Thoracic aorta (tissue), 2 donors: ENCODE data around the gene ZNF670. TPM values are rescaled to one million over a fixed set of nuclear protein-coding genes. Genes with fewer than 3 reads are reported as not detected.

Experiments used
- ATAC-seq: fragments of 150-250 bp; one replicate; pipeline ENCODE4 v1.8.0; 2017; ENCODE audit warnings: low read depth; ENCODE audit not compliant: insufficient number of reproducible peaks, low FRiP score
- DNase-seq: peaks from one replicate; pipeline ENCODE4 v3.0.0-alpha.2; 2020; ENCODE audit warnings: low spot score
- H3K27ac ChIP-seq, 2 donors: fragments of 200-600 bp; sonication (generic); 1 replicate in 1 of 2; 2 replicates in 1 of 2; pipeline ENCODE4 v1.5.1; 2016; ENCODE audit warnings: mild to moderate bottlenecking in 2 of 2, moderate library complexity in 2 of 2
- H3K27me3 ChIP-seq: fragments of 200-600 bp; sonication (generic); replicated peaks from 2 replicates; pipeline ENCODE4 v1.6.0; 2016; ENCODE audit warnings: mild to moderate bottlenecking; ENCODE audit not compliant: insufficient read depth
- H3K36me3 ChIP-seq: fragments of 200-600 bp; sonication (generic); one replicate; pipeline ENCODE4 v1.5.1; 2016
- H3K4me1 ChIP-seq, 2 donors: fragments of 200-600 bp; sonication (generic); 1 replicate in 1 of 2; 2 replicates in 1 of 2; pipeline versions ENCODE4 v1.5.1 to v1.6.0; 2016; ENCODE audit warnings: low read depth in 2 of 2, mild to moderate bottlenecking in 1 of 2; ENCODE audit not compliant: control insufficient read depth in 1 of 2
- H3K4me3 ChIP-seq: fragments of 200-600 bp; sonication (generic); 2 replicates; pipeline ENCODE4 v1.5.1; 2016; ENCODE audit warnings: mild to moderate bottlenecking
- H3K9me3 ChIP-seq: fragments of 200-600 bp; sonication (generic); 2 replicates; pipeline ENCODE4 v1.5.1; 2016
- CTCF ChIP-seq: fragments of 200-600 bp; sonication (generic); IDR thresholded peaks from one replicate; pipeline ENCODE4 v1.5.1; 2019; ENCODE audit warnings: antibody characterized with exemption
- total RNA-seq, 2 donors: library from RNA; depleted of rRNA; stranded (reverse); fragments of >200 nt; gene quantifications; one replicate each; pipeline versions ENCODE4 v1.1.0 to v1.2.3, GENCODE V29; 2016

ZNF670 gene
- total RNA-seq, 2 donors from 2014 or later: 1.1 to 5.2 TPM

DNA sequence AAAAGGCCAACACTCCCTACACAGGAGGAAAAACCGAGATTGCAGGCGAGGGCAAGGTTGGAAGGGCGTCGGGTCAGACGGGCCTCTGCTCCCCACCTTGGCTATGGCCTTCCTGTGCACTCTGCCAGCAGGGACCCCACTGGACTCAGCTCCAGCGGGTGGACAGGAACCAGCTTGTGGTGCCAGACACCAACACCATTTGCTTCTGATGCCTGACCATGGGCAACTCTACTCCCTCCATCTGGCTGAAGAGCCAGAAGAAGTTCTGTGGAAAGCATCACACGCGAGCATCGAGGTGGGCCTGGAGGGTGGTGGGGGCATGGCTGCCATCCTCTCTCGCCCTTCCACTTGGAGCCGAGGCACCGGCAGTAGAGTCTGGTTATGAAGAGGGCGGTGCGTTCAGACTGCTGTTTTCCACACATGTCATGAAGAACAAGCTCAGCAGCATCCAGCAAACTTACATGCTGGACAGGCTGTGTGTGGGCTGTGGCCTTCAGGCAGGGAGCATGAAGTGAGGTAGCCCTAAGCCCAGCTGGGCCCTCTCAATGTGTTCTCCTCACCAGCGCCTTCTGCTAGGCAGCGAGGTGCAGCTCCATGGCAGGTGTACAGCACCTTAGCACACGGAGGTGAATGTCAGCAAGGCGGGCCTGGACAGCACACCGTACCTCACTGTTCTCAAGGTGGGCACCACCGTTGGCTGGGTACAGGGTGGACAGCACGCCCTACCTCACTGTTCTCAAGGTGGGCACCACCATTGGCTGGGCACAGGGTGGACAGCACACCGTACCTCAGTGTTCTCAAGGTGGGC is 41.2 kb upstream of the ZNF670 start:
- TF ChIP-seq CTCF: no peak
- Histone ChIP-seq H3K4me3 (no peak overlapping the region), H3K27ac (no peak overlapping the region), H3K27me3 (no peaks in the 10 kb centered on the region), H3K4me1 (no peaks in the 10 kb centered on the region), H3K36me3 (no peaks in the 10 kb centered on the region), H3K9me3 (no peaks in the 10 kb centered on the region)
- ATAC-seq: no peak
- no peak for DNase-seq

- Histone ChIP-seq H3K4me1 (no peaks in the 10 kb centered on the region), H3K4me3 (no peak overlapping the region), H3K27me3 (no peaks in the 10 kb centered on the region), H3K9me3 (no peaks in the 10 kb centered on the region), H3K36me3 (no peaks in the 10 kb centered on the region), H3K27ac (no peak overlapping the region)
- DNase-seq (no peak), ATAC-seq (no peak)
- no peak for TF ChIP-seq CTCF
Measured at GRCh38 chr1:247118946-247119446, 40.4 kb upstream of the ZNF670 start.

GRCh38 chr1:247115545-247115944 is 36.9 kb upstream of the ZNF670 start:
- DNase-seq (no peak), ATAC-seq (no peak)
- H3K9me3 ChIP-seq: no peaks in the 10 kb centered on the region
- no peaks in the 10 kb centered on the region for H3K36me3 ChIP-seq
- H3K4me3 ChIP-seq: no peak overlapping the region
- peaks cover 3 to 13% of the 10 kb centered on the region in 2 donors for H3K4me1 ChIP-seq
- no peak overlapping the region for H3K27ac ChIP-seq
- H3K27me3 ChIP-seq: no peaks in the 10 kb centered on the region
- TF ChIP-seq CTCF: no peak

GRCh38 chr1:247115141-247115510 is 36.5 kb upstream of the ZNF670 start:
- DNase-seq (no peak), ATAC-seq (no peak)
- Histone ChIP-seq H3K27ac (no peak overlapping the region), H3K27me3 (no peaks in the 10 kb centered on the region), H3K36me3 (no peaks in the 10 kb centered on the region), H3K9me3 (no peaks in the 10 kb centered on the region), H3K4me3 (no peak overlapping the region), H3K4me1 (peaks cover 3 to 15% of the 10 kb centered on the region in 2 donors)
- TF ChIP-seq CTCF: no peak

GRCh38 chr1:247114351-247115140 is 35.9 kb upstream of the ZNF670 start:
- H3K4me1 ChIP-seq: peaks cover 3 to 15% of the 10 kb centered on the region in 2 donors
- H3K36me3 ChIP-seq: no peaks in the 10 kb centered on the region
- no peak for TF ChIP-seq CTCF
- DNase-seq (no peak), ATAC-seq (no peak)
- H3K9me3 ChIP-seq: no peaks in the 10 kb centered on the region
- H3K27me3 ChIP-seq: no peaks in the 10 kb centered on the region
- H3K27ac ChIP-seq: no peak overlapping the region
- no peak overlapping the region for H3K4me3 ChIP-seq
